ENCODE data around the gene ZNF579.
A peak's percentile ranks its signal among the peaks of the same experiment; 100 is the strongest.

The ZNF579 gene

GRCh38 chr19:55581145-55581822 is 636 bp upstream of the ZNF579 start:
- TF ChIP-seq TAF1 (IDR thresholded peaks at IDR 0.05; ENCODE audit: borderline replicate concordance, insufficient read depth, low read length) (peak; percentile 14; the same call in 1 of the 2 replicates), SIN3A (IDR thresholded peaks at IDR 0.05; ENCODE audit: borderline replicate concordance, insufficient read depth, low read length) (peak; percentile 79; the same call in 1 of the 2 replicates), POLR2AphosphoS5 (IDR thresholded peaks at IDR 0.05; ENCODE audit: low read depth, low read length) (no peak), REST (IDR thresholded peaks at IDR 0.05; ENCODE audit: insufficient read depth in 1 of 2, low read depth in 2 of 2, low read length in 2 of 2) (peak; percentile 91 to 99), FOXP2 (optimal IDR thresholded peaks at IDR 0.05; ENCODE audit: borderline replicate concordance, extremely low read depth, extremely low read length, insufficient read depth) (no peak)

- TF ChIP-seq FOXP2 (optimal IDR thresholded peaks at IDR 0.05; ENCODE audit: borderline replicate concordance, extremely low read depth, extremely low read length, insufficient read depth), result no peak
Observed at GRCh38 chr19:55579766-55580621, 654 bp downstream of the ZNF579 start.

- TF ChIP-seq SIN3A (IDR thresholded peaks at IDR 0.05; ENCODE audit: borderline replicate concordance, insufficient read depth, low read length) (no peak), FOXP2 (optimal IDR thresholded peaks at IDR 0.05; ENCODE audit: borderline replicate concordance, extremely low read depth, extremely low read length, insufficient read depth) (no peak), TAF1 (IDR thresholded peaks at IDR 0.05; ENCODE audit: borderline replicate concordance, insufficient read depth, low read length) (no peak)
Observed at GRCh38 chr19:55578761-55579747, 1.6 kb downstream of the ZNF579 start.

- TF ChIP-seq FOXP2 (optimal IDR thresholded peaks at IDR 0.05; ENCODE audit: borderline replicate concordance, extremely low read depth, extremely low read length, insufficient read depth), result no peak
- no peak for TF ChIP-seq POLR2AphosphoS5 (IDR thresholded peaks at IDR 0.05; ENCODE audit: low read depth, low read length)
- TF ChIP-seq REST (IDR thresholded peaks at IDR 0.05; ENCODE audit: insufficient read depth in 1 of 2, low read depth in 2 of 2, low read length in 2 of 2), result no peak
- TF ChIP-seq TAF1 (IDR thresholded peaks at IDR 0.05; ENCODE audit: borderline replicate concordance, insufficient read depth, low read length), result no peak
- no peak for TF ChIP-seq SIN3A (IDR thresholded peaks at IDR 0.05; ENCODE audit: borderline replicate concordance, insufficient read depth, low read length)
Observed at GRCh38 chr19:55578031-55578760, 2.5 kb downstream of the ZNF579 start.

GRCh38 chr19:55576746-55577145 is 3.9 kb downstream of the ZNF579 start:
- TF ChIP-seq FOXP2 (optimal IDR thresholded peaks at IDR 0.05; ENCODE audit: borderline replicate concordance, extremely low read depth, extremely low read length, insufficient read depth) (no peak), SIN3A (IDR thresholded peaks at IDR 0.05; ENCODE audit: borderline replicate concordance, insufficient read depth, low read length) (no peak), REST (IDR thresholded peaks at IDR 0.05; ENCODE audit: insufficient read depth in 1 of 2, low read depth in 2 of 2, low read length in 2 of 2) (no peak), POLR2AphosphoS5 (IDR thresholded peaks at IDR 0.05; ENCODE audit: low read depth, low read length) (no peak), TAF1 (IDR thresholded peaks at IDR 0.05; ENCODE audit: borderline replicate concordance, insufficient read depth, low read length) (no peak)

Data from PFSK-1 (cell line).